Esophagus muscularis mucosa (tissue), 4 donors: ENCODE data around the gene ZFHX3.

Source experiments
- CTCF ChIP-seq, 3 experiments: fragments of 200-600 bp in 2 of 3; fragments of 450-650 bp in 1 of 3; sonication (generic) in 2 of 3; IDR thresholded peaks; one replicate each; pipeline ENCODE4 v1.5.1; 2017 to 2019; ENCODE audit warnings: antibody characterized with exemption in 3 of 3, mild to moderate bottlenecking in 2 of 3, moderate library complexity in 1 of 3
- EP300 ChIP-seq: sonication (generic); formaldehyde crosslinking; IDR thresholded peaks from one replicate; pipeline ENCODE4 v1.6.1; 2017; ENCODE audit warnings: antibody characterized with exemption
- POLR2A ChIP-seq: fragments of 450-650 bp; IDR thresholded peaks from one replicate; pipeline ENCODE4 v1.6.1; 2017; ENCODE audit warnings: antibody characterized with exemption, moderate library complexity, mild to moderate bottlenecking, low read depth
- POLR2AphosphoS5 ChIP-seq, 2 donors: sonication (generic); formaldehyde crosslinking; IDR thresholded peaks; one replicate each; pipeline ENCODE4 v1.6.1; 2017; ENCODE audit warnings: antibody characterized with exemption in 2 of 2

GRCh38 chr16:73056448-73056847 is 8.5 kb upstream of the ZFHX3 start:
- TF ChIP-seq CTCF (IDR thresholded peaks at IDR 0.05) (no peak), POLR2AphosphoS5 (IDR thresholded peaks at IDR 0.05) (no peak), EP300 (no peak), POLR2A (no peak)
